NT2/D1 (cell line): ENCODE data around the gene PPY.

Experiments used
- SUZ12 ChIP-seq: IDR thresholded peaks from 2 replicates; pipeline ENCODE4 v1.6.1; 2011; ENCODE audit not compliant: insufficient read length, insufficient read depth; ENCODE audit errors: extremely low read depth
- YY1 ChIP-seq: IDR thresholded peaks from 2 replicates; pipeline ENCODE4 v1.6.1; 2011; ENCODE audit not compliant: insufficient read length, insufficient read depth

DNA sequence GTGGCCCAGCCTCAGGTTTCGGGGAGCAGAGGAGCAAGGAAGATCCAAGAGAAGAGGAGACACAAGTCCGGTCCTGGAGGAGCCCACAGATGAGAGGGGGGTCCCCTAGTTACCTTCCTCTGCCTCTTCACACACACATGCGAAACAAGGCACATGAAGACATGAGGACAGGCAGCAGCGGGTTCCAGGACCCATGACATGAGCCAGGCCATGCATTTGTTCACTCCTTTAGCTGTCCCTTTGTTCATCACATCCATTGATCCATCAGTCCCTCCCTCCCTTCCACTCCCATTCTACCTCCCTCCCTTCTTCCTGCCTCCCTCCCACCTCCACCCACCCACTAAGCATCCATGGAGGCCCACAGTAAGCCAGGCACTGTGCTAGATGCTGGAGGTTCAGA, 9.4 kb downstream of the PPY start:
- TF ChIP-seq YY1, result no peak
- no peak for TF ChIP-seq SUZ12
